KOPT-K1 (cell line): Measurements from ENCODE around the gene MBD6.

Experiments used
- H3K27ac ChIP-seq: fragments of 200-600 bp; sonication (generic); 2 replicates; pipeline ENCODE4 v1.5.1; 2016; ENCODE audit warnings: antibody characterized with exemption, mild to moderate bottlenecking, low read depth, low read length; ENCODE audit not compliant: poor library complexity, severe bottlenecking
- H3K36me3 ChIP-seq: fragments of 200-600 bp; sonication (generic); 2 replicates; pipeline ENCODE4 v1.5.1; 2017; ENCODE audit warnings: antibody characterized with exemption, mild to moderate bottlenecking, low read length, moderate library complexity; ENCODE audit not compliant: insufficient read depth
- H3K9me3 ChIP-seq: fragments of 200-600 bp; sonication (generic); 2 replicates; pipeline ENCODE4 v1.5.1; 2017; ENCODE audit warnings: antibody characterized with exemption, low read length, mild to moderate bottlenecking; ENCODE audit not compliant: insufficient read depth, poor library complexity, severe bottlenecking

The MBD6 gene

DNA sequence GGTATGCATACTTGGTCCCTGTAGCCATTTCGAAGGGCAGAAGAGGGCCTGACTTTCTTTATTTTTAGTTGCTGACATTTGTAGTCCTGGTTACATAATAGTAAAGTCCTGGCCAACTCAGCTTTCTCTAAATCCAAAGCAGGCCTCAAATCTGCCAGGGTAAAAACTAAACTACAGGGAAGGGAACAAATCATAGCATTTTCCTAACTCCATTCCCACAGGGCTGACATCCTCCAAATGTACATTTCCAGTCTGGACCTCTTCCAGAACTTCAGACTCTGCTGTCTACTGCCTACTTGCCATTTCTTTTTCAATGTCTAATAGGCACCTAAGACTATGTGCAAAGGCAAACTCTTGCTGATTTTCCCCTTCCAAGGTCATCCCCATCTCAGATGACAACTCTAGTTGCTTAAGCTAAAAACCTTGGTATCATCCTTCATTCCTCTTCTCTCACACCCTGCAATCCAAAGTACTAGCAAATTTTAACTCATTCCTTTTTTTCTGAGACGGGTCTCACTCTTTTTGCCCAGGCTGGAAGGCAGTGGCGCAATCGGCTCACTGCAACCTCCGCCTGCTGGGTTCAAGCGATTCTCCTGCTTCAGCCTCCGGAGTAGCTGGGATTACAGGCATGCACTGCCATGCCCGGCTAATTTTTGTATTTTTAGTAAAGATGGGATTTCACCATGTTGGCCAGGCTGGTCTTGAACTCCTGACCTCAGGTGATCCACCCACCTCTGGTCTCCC lies 4.3 kb upstream of the MBD6 start:
- H3K27ac ChIP-seq = no peak overlapping the region
- H3K9me3 ChIP-seq = no peaks in the 10 kb centered on the region

DNA sequence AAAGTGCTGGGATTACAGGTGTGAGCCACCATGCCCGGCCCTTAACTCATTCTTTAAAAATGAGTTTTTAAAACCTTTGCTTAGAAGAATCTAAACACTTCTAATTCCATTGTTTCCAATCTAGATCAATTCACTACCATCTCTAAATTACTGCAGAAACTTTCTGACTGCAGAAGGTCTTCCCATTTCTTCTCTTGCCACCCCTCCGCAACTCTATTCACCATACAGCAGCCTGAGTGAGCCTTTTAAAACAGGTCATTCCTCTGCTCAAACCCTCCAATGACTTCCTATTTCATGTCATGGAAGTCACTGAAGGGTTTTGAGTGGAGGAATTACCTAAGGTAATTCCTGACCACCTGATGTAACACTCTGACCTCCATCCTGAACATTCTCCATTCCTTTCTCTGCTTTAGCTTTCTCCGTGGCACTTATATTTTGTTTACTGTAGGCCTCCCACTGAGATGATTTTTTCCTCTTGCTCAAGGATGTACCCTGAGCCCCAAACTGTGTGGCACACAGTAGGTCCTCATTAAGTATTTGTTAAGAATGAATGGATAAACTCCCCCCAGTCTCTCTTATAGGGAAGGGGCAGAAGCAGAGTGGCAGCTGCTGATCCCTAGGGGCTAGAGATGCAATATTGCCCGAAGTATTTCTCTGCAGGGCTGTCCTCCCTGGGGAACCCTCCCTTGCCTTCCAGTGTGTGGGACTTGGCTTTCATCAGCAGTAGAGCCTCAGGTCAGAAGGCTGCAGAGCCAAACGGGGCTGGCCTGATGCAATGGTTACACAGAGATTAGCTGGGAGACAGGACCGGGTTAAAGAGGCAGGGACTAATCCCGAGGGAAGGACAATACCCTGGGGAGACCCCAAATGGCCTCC lies 3.5 kb upstream of the MBD6 start:
- H3K36me3 ChIP-seq = peaks cover 58% of the 10 kb centered on the region
- no peaks in the 10 kb centered on the region for H3K9me3 ChIP-seq
- H3K27ac ChIP-seq = peak overlapping the region; percentile 78

More for the DNA sequence above, 4.3 kb upstream of the MBD6 start:
- H3K36me3 ChIP-seq = peaks cover 63% of the 10 kb centered on the region

DNA sequence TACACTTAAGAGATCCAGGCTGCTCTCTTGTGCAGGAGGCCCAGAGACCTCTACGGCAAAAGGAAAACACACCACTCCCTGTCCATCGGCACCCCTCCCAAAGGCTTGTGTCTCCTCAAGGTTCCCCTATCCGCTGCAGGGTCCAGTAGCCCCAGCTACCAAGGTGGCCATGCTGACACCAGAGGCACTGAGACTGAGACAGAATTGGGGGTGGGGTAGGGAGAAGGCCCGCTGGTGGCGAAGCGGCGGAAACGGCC lies 2.9 kb upstream of the MBD6 start:
- Histone ChIP-seq H3K9me3 (no peaks in the 10 kb centered on the region), H3K36me3 (peaks cover 58% of the 10 kb centered on the region), H3K27ac (peak overlapping the region; percentile 78)

DNA sequence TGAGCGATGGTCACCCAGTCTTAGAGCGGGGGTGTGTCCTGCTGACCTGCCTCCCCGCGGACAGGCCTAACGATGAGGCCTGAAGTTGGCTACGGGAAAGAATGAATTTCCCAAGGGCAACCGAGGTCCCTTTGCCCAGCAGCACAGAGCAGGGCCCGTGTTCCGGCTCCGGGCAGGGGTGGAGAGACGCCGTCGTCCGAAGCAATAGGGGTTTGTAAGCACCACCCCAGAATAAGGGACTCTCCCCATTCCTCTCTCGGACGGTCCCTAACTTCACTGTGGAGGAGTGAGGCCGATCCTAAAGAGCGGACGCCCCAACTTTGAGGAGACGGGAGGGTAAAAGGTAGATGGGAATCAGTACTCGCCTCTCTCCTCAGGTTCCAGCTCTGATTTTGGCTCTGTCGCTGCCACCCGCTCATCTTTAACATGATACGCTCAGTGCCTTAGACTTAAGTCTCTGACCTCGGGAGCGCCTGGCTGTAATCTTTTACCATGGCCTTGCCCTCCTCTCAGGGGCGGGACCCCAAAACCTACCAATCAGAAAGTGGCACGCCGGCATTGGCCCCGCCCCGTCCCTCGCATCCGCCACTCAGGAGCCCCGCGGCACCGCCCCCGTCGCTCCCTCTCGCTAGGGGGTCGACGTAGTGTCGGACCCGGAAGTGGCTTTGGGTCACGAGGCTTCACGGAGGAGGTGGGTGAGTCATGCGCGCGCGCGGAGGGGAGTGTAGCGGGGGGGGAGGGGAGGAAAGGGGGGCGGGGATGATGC lies 2.4 kb upstream of the MBD6 start, which contains the start of gene DDIT3:
Gene DDIT3, minus strand, starts transcription at position 462 of the 766 bp plus-strand sequence. CDS start 3,108 bp downstream, outside the sequence.
- peak within 1 kb of the TSS; percentile 96 for H3K27ac ChIP-seq
- H3K36me3 ChIP-seq = peaks cover 58% of the 10 kb centered on the region
- H3K9me3 ChIP-seq = no peaks in the 10 kb centered on the region

DNA sequence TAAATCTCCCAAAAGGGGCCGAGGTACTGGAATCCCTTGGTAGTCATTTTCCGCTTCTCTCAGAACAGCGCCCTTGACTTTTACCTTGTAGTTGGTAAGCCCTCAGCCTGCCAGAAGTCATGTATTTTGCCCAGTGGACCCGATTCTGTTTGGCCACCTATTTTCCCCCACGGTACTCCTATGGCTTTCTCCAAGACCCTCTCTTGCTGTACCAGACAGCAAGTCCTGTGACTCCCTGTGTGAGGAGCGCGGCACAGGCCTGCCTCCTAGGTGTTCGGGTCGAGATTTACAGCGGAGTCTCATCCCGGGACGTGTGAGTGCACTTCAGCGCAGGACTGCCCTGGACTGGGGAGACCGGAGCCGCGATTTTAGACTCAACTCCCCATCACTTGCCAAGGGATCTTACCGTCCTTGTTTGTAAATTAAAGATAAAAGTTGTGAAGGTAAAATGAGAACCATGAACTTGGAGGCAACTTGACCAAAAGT lies 1.1 kb upstream of the MBD6 start:
- Histone ChIP-seq H3K36me3 (peaks cover 57% of the 10 kb centered on the region), H3K27ac (peak overlapping the region; percentile 96), H3K9me3 (no peaks in the 10 kb centered on the region)

DNA sequence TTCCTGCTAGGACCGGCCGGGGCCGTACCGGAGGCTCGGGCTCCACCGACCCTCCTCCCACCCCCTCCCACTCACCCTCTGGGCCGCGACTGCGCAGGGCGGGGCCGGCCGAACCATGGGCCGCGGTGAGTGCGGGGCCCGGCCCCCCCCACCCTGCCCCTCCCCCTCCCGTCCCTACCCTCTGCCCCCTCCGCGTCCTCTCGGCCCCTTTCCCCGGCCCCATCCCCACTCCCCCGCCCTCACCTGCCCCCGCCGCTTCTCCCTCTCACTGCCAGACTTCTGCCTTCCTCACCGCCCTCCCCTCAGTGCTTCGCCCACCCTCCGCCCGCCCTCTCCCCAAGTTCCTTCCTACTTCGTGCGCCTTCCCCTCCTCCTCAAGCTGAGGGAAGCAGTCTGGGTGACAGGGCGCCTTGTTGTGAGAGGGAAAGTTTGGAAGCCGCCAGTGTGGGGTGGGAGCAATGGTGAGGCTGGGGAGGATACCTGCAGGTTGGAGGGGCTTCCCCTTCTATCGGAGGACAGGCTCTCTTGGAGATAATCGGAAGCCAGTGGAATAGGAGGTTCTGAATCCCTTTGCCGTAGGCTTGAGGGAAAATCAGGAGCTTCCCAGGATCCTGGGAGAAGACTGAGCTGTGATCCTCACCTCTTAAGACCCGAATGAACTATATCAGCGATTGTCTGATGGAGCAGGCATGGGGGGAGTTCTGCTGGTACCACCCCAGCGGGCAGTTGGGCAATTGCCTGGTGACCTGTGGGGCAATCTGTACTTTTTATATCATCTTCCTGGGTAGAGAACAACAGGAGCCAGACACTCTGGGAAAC lies 472 bp downstream of the MBD6 start:
- H3K27ac ChIP-seq = peak overlapping the region; percentile 96
- H3K9me3 ChIP-seq = no peaks in the 10 kb centered on the region
- H3K36me3 ChIP-seq = peaks cover 57% of the 10 kb centered on the region

DNA sequence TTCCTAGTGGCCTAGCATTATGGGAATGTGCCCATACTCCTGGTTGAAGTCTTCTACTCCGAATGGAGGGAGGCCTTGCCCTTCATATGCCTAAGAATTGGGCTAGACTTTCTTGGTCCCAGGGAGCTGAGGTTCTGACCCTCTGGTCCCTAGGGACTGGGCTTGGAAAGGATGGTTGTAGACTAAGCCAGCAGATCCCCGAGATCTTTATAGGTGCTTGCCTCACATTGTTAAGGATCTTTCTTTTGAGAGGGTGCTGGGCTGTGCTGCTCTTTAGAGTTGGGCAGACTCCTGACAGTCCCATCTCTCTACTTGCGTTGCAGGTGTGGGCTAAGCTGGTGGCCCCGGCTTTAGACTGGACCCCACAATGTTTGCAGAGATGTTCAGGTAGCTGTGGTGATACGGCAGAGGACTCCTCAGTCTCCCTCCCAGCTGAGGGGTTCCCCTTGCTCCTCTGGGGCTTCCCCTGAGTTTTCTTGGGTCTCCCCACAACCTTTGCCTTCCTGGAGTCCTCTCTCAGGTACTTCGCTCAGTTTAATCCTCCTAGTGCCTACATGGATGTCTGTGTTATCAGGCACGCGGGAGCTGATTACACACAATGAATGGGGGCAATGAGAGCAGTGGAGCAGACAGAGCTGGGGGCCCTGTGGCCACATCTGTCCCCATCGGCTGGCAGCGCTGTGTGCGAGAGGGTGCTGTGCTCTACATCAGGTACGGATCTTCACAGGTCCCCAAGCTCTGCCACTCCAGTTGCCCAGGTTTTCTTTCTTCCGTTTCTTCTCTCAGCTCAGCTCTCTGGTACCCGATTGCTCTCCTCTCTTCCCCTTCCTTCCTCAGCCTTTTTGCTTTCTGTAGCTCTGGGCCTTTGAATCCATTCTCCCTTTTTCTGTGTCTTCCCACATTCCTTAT lies 1.3 kb downstream of the MBD6 start:
- Histone ChIP-seq H3K36me3 (peaks cover 57% of the 10 kb centered on the region), H3K27ac (peak overlapping the region; percentile 96), H3K9me3 (no peaks in the 10 kb centered on the region)

DNA sequence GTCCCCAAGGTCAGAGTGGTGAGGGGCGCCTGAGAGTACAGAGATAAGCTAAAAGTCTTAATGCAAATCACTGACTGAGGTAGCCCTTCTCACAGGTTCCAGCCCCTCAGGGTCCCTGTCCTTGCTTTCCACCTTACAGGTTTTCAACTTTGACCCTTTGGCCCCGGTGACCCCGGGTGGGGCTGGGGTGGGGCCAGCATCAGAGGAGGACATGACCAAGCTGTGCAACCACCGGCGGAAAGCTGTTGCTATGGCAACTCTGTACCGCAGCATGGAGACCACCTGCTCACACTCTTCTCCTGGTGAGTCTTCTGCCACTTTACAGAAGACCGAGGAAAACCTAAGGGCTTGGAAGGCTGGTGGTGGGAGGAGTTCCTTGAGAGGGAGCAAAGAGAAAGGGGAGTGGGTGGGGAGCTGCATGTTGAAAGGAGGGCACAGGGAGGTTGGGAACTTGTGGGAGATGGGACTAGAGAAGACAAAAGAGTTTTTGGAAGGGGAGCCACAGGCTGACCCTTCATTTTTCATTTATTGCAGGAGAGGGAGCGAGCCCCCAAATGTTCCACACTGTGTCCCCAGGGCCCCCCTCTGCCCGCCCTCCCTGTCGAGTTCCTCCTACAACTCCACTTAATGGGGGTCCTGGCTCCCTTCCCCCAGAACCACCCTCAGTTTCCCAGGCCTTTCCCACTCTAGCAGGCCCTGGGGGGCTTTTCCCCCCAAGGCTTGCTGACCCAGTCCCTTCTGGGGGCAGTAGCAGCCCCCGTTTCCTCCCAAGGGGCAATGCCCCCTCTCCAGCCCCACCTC lies 2.4 kb downstream of the MBD6 start:
- H3K9me3 ChIP-seq = no peaks in the 10 kb centered on the region
- peaks cover 60% of the 10 kb centered on the region for H3K36me3 ChIP-seq
- H3K27ac ChIP-seq = peak overlapping the region; percentile 96

DNA sequence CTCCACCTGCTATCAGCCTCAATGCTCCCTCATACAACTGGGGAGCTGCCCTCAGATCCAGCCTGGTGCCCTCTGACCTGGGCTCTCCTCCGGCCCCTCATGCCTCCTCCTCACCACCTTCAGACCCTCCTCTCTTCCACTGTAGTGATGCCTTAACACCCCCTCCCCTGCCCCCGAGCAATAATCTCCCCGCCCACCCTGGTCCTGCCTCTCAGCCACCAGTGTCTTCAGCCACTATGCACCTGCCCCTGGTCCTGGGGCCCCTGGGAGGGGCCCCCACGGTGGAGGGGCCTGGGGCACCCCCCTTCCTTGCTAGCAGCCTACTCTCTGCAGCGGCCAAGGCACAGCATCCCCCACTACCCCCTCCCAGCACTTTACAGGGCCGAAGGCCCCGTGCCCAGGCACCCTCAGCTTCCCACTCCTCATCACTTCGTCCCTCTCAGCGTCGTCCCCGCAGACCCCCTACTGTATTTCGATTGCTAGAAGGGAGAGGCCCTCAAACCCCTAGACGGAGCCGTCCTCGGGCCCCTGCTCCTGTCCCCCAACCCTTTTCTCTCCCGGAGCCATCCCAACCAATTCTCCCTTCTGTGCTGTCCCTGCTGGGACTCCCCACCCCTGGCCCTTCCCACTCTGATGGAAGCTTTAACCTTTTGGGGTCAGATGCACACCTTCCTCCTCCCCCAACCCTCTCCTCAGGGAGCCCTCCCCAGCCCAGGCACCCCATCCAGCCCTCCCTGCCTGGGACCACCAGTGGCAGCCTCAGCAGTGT lies 3.2 kb downstream of the MBD6 start:
- Histone ChIP-seq H3K27ac (no peak overlapping the region), H3K36me3 (peaks cover 68% of the 10 kb centered on the region), H3K9me3 (no peaks in the 10 kb centered on the region)

DNA sequence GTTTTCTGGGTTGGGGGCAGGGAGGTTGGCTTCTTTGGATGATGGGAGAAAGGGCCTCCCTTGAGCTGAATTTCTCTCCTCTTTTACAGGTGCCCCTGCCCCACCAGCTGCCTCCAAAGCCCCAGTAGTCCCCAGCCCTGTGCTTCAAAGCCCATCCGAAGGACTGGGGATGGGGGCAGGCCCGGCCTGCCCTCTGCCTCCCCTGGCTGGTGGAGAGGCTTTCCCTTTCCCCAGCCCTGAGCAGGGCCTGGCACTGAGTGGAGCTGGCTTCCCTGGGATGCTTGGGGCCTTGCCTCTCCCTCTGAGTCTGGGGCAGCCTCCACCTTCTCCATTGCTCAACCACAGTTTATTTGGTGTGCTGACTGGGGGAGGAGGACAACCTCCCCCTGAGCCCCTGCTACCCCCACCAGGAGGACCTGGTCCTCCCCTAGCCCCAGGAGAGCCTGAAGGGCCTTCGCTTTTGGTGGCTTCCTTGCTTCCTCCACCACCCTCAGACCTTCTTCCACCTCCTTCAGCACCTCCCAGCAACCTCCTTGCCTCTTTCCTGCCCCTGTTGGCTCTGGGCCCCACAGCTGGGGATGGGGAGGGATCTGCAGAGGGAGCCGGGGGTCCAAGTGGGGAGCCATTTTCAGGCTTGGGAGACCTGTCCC lies 4.0 kb downstream of the MBD6 start:
- H3K36me3 ChIP-seq = peaks cover 76% of the 10 kb centered on the region
- no peaks in the 10 kb centered on the region for H3K9me3 ChIP-seq
- H3K27ac ChIP-seq = no peak overlapping the region

DNA sequence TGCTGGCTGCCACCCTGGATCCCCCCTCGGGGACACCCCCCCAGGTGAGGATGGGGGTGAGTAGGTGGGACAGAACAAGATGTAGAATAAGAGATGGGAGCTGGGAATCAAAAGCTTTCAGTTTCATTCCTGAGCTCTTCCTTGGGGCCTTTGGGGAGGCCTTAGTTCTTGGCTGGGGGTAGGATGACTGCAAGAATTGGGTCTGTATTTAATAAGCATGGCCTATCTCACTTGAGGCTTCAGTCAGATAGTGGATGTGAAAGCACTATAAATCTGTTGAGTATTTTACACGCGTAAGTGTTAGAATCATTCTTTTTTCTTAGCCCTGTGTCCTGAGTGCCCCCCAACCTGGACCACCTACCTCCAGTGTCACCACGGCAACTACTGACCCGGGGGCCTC lies 4.6 kb downstream of the MBD6 start:
- Histone ChIP-seq H3K9me3 (no peaks in the 10 kb centered on the region), H3K27ac (no peak overlapping the region), H3K36me3 (peaks cover 82% of the 10 kb centered on the region)

DNA sequence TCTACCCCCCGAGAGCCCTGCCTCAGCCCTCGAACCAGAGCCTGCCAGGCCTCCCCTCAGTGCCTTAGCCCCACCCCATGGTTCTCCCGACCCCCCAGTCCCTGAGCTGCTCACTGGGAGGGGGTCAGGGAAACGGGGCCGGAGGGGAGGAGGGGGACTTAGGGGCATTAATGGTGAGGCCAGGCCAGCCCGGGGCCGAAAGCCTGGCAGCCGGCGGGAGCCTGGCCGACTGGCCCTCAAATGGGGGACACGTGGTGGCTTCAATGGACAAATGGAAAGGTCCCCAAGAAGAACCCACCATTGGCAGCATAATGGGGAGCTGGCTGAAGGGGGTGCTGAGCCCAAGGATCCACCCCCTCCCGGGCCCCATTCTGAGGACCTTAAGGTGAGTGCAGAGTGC lies 5.6 kb downstream of the MBD6 start:
- peaks cover 92% of the 10 kb centered on the region for H3K36me3 ChIP-seq

More for the DNA sequence above, 5.6 kb downstream of the MBD6 start:
- no peak overlapping the region for H3K27ac ChIP-seq
- H3K9me3 ChIP-seq = no peaks in the 10 kb centered on the region
